Tongue (tissue), 2 donors: ENCODE data around the gene EXOC6B. TPM values are rescaled to one million over a fixed set of nuclear protein-coding genes. Genes with fewer than 3 reads are reported as not detected.
A peak's percentile ranks its signal among the peaks of the same experiment; 100 is the strongest.

Experiments used
- DNase-seq: peaks from one replicate; pipeline ENCODE4 v3.0.0-alpha.2; 2015
- total RNA-seq: library from RNA; depleted of rRNA; stranded (reverse); fragments of >200 nt; gene quantifications from one replicate; pipeline ENCODE4 v1.2.3, GENCODE V29; 2014

EXOC6B gene
- total RNA-seq = 55.2 TPM

DNA sequence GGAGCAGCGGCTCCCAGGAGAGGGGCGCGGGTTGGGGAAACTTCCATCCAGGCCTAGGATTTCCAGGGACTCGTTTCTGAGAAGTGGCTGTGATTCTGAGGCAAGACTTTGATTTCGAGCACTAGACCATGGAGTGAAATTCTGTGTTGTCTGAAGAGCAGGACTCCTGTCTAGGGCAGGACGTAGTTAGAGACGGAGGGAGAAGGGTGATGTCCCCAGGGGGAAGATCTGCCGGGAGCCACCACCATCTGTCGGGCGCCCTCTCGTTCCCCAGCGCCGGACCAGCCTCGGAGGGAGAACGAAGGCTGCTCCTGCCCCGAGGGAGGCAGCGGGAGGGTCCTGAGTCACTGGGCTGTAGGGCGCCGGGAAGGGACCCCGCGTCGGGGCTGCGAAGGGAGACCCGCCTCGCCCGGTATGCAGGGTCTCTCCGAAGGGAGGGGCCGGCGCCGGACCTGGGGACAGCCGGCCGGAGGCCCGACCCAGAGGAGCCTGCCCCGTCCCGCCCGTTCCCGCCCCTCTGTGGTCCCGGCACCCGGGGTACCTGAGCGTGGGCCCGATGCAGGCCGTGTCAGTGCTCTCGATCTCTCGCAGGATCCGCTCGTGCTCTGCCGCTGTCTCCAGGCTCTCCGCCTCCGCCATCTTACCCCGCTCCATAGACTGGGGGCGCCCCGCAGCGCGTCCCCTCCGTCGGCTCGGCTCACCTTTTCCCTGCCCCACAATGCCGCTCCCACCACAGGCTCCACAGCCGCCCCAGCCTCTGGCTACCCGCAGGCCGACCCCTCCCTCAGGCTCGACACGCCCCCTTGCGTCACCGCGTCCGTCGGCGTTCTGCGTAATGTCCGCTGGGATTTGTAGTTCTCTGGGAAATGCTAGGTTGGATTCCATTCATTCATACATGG, at the start of gene EXOC6B:
Gene EXOC6B (minus strand): TSS at position 777 of the 899 bp plus-strand sequence.
- peak; percentile 97 for DNase-seq

DNA sequence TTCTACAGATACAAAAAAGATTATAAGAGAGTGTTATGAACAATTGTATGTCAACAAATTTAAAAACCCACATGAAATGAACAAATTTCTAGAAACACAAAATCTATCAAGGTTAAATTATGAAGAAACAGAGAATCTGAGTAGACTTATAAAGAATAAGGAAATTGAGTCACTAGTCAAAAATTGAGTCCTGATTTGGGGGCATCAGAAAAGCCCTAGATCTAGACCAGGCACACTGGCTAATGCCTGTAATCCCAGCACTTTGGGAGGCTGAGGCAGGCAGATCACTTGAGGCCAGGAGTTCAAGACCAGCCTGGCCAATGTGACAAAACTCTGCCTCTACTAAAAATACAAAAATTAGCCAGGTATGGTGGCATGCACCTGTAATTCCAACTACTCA, 46.0 kb upstream of the EXOC6B start:
- DNase-seq = no peak

DNA sequence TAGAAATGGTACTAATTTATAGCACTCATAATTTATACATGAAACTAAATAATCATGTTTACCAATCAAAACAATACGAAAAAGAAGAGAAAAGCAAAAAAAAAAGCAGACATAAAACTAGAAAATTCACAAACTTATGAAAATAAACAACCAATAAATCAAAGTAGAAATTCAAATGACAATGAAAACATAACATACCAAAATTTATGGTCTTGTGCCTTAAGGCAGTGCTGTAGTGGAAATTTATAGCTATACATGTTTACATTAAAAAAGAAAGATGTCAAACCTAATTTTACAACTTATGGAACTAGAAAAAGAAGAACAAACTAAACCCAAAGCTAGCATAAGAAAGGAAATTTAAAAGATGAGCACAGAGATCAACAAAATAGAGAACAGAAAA, 45.2 kb upstream of the EXOC6B start:
- DNase-seq = no peak

DNA sequence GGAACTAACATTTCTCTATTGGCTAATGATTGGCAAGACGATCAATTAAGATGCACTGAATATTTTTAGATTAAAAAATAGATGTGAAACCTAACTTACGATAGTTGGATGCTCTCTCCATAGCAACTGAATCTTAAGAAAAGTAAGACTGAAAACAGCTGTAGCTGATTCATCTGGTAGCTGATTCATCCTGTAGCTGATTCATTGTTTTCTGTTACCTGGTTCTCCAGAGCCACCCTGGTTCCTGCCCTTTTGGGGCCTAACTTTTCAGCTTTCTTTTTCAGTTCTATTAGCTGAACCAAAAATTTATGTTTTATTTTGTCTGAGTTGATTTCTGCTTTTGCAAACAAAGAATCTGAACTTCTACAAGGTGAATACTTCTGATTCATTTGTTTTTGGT, 38.7 kb upstream of the EXOC6B start:
- DNase-seq = no peak

DNA sequence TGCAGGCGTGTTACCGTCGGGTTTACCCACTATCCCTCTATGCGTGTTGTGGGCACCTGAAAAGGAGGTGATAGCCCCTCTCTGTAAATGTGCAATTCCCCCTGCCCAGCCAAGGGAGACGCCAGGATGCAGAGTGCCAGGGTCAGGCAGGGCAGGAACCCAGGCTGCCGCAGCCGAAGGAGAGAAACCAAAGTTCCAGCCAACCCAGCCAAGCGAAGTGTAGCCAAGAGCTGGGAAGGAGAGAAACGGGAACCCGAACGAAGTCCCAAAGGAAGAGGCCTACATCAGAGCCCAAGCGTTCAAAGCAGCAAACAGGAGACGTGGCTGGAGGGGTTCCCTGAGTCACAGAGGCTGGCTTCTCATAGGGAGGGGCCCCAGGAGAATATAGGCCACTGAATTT, 37.2 kb upstream of the EXOC6B start:
- DNase-seq = no peak

DNA sequence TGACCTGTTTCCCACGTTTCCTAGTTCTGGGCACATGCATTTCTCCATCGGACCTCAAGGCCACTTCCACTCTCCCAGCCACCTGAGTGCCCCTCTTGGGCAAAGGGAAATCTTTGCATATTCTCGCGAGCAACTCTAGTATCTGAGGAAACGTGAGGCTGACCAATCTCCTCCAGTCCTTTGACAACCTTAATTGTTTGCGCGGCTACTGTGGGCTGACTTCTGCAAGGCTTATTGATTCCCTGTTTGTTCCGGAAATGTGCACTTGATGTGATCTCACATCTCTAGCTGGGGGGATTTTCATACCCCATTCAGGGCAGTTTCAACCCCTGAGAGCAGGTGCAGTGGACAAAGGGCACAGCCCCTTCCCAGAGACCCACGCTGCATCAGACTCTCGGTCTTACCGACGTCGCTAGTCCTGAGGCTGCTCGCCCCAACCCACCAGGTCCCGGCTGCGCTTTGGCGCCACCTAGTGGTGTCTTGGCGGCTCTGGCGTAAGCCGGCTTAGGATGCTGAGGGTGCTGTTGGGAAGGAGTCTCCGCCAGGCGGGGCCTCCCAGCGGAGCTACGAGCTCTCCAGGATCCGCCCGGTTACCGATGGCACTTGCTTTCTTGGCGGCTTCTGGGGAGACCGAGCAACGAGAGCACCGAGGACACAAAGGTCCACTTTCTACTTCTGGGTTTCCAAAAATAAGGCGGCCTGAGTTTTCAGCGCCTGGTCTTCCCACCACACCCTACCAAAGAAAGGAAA, 36.6 kb upstream of the EXOC6B start:
- DNase-seq = peak; percentile 93

DNA sequence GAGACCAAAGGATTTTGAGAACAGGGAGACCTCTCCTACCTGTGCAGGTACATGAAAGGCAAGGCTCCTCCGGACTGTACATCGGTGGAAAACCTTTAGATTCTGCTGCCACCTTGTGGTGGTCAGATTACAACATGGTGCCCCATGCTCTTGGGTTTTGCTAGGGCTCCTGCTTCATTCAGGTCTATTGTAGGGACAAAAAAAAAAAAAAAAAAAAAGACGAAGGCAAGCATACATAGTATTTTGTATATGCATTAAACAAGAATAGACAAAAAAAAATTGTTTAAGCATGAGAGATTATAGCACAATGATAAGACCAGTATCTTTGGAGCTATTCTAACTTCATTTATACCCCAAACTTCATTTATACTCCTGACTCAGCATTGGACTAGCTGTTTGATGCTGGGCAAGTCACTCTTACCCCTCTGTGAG, 34.0 kb upstream of the EXOC6B start:
- peak; percentile 67 for DNase-seq

DNA sequence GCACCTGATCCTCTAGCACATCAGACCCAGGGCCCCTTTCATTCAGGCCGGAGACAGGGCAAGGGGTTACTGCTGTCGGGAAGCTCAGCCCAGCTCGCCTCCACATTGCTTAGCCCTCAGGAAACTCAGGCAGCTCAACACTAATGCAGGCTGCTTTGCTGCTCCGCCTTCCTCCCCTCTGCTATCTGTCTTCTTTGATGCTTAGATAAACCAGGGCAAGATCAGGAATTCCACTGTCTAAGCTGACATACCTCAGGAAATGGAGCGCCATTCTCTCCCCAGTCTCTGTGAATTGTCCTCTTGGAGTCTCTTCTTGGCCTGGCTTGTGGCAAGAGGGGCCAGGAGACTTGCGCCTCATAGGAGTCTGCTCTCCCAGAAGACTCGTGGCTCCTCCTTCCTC, 25.5 kb upstream of the EXOC6B start:
- no peak for DNase-seq

DNA sequence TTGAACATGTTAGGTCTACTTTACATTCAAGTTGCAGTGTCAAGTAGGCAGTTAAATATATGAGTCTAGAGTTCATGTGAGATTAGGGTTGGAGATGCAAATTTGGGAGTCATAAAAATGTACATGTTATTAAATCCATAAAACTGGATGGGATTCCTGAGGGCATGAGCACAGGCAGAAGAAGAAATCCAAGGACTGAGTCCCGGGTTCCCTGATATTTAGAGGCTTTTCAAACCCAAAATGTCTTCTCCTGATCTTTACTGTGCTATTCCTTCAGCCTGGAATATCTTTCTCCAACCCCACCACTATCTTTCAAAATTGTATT, 23.3 kb upstream of the EXOC6B start:
- DNase-seq = no peak

DNA sequence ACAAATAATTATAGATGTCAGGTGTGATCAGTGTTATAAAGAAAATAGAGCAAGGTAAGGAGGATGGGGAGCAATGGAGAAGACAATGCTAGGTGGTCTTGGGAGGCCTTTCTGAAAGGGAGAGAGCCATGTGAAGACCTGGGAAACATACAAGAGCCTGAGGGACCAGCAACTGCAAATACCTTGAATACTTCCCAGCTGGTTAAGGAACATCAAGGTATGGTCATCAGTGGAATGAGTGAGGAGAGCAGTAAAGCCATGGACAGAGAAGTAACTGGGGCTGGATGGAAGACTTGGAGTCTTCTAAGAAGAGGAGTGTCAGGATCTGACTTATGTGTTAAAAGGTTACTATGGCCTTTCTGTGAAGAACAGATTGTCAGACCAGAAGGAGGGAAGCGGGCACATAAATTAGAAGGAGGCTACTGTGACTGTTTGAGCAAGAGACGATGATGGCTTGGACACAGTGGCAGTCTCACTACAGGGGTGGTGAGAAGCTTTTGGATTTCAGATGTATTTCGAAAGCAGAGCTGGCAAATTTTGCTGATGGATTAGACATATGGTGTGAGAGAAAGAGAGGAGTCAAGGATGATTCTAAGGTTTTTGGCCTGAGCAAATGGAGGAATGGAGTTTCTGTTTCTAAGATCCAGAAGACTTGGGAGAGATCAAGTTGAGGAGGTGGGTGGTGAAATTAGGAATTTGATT, 22.8 kb upstream of the EXOC6B start:
- DNase-seq = no peak

DNA sequence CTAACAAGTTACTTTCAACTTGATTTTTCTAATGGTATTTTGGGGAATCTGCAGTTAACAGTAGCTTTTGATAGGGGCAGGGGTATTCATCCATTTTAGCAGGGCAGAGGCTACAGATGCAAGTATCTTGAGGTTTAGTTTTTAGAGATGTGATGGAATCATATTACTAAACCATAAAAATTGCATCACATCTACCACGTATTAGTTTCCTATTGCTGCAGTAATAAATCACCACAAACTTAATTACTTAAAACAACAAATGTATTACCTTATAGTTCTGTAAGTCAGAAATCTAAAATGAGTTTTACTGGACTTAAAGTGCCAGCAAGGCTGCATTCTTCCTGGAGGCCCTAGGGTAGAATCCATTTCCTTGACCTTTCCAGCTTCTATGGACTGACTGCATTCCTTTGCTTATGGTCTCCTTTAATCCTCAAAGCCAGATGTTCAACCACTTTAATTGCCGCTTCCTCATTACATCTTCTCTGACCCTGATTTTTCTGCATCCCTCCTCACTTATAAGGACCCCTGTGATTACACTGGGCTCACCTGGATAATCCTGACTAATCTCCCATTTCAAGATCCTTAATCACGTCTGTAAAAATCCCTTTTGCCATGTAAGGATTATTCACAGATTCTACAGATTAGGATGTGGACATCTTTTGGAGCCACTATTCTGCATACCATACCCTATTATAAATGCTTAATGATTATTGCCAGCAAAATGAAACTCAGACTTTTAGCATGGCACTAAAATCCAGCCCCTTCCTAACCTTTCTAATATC, 21.9 kb upstream of the EXOC6B start:
- no peak for DNase-seq

DNA sequence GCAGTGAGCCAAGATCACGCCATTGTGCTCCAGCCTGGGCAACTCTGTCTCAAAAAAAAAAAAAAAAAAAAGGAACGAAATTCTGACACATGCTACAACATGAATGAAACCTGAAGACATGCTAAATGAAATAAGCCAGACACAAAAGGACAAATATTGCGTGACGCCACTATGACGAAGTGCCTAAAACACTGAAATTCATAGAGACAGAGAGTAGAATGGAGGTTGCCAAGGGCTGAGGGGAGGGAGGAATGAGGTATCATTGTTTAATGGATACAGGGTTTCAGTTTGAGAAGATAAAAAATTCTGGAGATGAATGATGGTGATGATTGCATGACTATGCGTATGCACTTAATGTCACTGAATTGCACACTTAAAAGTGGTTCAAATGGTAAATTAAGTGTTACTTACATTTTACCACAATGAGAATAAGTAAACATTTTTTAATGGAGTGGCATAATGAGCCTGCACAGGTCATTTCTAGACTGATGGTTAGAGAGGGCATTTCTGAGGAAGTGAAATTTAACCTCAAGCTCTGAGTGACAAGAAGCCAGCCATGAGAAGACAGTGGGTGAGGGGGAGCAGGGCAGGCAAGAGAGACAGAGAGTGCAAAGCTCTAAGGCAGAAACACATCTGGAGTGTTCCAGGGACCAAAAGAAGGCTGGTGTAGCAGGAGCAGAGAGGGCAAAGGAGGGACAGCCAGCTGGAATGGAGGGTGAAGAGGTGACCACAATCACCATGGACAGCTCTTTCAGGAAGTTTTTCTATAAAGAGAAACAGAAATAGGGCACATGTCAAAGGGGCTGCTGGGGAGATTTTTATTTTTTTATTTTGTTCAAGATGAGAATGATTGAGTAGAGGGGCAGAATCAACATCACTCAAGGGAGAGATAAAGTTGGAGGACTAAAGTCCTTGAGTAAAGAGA, 20.6 kb upstream of the EXOC6B start:
- no peak for DNase-seq

DNA sequence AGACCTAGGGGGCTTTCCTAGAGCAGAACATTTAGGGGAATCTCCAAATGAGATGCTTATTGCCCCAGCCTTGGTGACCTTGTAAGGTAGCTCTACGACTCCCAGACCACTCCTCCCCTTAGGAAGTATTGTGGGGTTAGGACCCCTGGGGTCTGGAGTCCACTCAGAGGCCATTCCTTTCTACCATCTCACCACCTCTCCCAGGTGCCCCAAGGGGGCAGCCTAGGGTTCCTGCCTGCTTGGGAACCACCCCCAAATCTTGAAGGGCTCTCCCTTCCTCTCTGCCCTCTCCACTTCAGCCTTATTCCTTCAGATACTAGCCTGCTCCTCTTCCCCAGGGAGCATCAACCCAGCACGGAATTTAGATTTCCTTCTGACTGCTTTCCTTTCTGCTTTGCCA, 17.5 kb upstream of the EXOC6B start:
- DNase-seq = no peak

DNA sequence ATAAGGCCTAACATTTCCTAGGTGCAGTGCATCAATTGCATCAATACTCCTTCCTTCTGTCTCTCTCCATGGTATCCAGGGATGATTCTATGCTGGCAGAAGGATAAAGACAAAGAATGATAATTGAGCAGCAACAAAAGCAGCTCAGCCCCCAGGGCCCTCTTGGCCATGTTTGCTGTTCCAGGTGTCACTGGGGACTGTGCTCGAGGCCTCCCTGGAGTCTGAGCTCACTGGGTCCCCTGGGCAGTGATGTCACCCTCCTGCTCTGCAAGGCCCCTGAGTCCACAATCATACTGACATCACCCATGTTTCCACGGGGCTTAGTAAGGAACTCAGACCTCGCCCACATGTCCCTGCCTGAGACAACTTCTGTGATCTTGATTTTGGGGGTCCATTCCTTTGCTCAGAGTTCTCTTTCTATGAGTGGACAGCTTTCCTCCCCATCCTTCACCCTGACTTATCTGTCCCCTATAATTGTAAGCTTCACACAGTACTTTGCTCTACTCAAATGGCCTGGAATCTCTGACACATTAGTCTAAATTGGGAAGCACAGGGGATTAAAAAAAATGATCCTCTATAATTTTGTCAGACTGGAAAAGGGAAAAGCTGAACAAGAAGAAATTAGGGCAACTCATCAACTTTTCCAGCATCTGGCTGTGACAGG, 15.8 kb upstream of the EXOC6B start:
- peak; percentile 11 for DNase-seq

DNA sequence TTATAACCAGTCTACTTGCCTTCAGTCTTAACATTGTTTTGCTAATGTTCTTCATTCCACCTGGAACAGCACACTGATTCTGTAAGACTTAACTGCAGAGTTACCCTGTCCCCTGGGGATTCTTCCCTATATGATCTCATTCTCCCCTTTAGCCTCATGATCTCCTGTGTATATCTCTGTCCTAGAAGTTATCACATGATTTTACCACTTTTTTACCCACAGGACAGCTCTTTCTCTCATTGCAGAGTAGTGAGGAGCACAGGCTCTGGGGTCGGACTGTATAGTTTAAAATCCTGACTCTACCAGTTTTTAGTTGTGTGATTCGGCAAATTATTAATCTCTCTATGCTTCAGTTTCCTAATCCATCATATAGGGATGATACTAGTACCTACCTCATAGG, 14.2 kb upstream of the EXOC6B start:
- DNase-seq = no peak

DNA sequence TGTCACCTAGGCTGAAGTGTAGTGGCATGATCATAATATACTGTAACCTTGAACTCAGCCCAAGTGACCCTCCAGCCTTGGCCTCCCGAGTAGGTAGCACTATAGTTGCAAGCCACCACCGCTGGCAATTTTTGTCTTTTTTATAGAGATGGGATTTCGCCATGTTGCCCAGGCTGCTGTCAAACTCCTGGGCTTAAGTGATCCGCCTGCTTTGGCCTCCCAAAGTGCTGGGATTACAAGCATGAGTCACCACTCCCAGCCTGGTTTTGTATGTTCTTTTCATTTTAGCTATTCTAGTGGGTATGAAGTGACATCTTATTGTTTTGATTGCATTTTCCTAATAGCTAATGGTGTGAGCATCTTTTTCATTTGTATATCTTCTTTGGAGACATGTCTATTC, 11.3 kb upstream of the EXOC6B start:
- DNase-seq = no peak

DNA sequence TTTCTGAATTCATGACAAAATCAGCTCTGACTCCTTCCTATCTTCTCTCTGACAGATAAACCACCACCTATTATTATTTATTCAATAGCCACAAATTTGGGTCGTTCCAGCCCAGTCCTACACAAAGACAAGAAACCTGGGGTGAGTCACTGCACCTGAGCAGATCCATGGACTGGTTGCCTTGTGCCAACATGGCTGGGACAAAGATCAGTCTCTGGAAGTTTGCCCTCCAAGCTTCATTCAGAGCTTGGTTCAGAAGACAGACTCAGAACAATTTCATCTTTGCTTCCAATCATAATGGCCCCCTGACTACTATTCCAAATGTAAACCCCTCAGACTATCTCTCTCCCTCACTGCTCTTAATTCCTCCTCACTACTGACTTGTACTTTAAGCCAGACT, 9.6 kb upstream of the EXOC6B start:
- no peak for DNase-seq

DNA sequence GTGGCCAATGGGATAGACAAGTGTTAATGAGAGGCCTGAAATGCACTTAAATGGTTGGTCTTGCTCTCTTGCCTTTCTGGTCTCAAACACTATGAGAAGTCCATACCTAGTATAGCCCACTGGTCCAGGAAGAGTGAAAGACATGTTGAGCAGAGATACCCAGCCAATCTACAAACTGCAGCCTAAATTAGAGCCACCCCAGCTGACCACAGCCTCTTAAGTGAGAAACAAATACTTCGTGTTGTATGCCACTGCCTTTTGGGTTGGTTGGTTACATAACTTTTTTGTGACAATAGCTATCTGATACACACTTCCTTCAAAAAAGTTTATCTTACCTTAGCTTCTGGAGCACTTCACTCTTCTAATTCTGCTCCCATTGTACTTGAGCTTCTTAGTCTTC, 8.8 kb upstream of the EXOC6B start:
- DNase-seq = no peak

DNA sequence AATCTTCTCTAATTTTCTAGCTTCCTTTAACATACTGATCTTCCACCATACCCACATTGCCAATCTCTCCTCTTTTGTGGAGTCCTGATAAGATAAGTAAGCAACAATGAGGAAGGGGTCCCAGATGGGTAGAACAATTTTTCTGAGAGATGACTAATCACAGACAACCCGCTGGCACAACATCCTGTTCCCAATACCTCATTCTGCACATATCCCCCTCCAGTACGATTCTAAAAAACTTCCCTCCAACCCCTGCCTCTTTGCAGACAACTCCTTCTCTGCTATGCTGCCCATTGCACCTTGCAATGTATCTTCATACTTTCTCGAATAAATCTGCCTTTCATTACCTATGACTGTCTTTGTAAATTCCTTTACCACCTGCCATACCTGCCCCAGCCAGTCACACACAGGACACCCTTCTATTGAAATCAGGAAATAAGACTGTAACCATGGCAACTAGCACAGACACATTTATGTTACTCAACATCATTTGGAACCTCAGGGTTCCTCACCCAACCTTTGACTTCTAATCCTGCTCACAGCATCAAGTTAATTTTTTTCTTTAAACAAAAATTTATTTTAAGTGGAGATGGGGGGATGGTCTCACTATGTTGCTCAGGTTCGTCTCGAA, 7.4 kb upstream of the EXOC6B start:
- DNase-seq = no peak

DNA sequence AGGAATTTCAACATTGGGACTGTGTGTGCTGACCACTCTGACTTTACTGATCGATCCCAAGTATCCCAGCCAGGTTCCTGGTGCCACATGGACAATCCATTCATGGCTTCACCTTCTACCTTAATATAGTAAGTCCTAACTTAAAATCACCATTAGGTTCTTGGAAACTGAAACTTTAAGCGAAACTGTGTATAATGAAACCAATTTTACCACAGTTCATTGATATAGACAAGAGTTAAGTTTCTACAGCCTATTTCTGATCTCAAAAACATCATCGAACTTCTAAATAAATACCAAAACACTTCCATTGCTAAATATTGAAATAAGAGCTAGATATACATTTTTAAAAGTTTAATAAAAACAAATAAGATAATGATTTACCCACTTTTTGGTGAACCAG, 4.4 kb upstream of the EXOC6B start:
- no peak for DNase-seq
